Parathyroid adenoma (tissue), 2 donors: Measurements from ENCODE around the gene CPM.

Source experiments
- H2AFZ ChIP-seq: fragments of 300-600 bp; sonication (generic); one replicate; pipeline ENCODE4 v1.7.0; 2017; ENCODE audit warnings: antibody characterized with exemption, mild to moderate bottlenecking
- H3K27ac ChIP-seq: fragments of 300-600 bp; sonication (generic); one replicate; pipeline ENCODE4 v1.7.0; 2017
- H3K27me3 ChIP-seq: fragments of 300-600 bp; sonication (generic); one replicate; pipeline ENCODE4 v1.7.0; 2017; ENCODE audit warnings: low read length; ENCODE audit not compliant: control insufficient read depth, insufficient read depth
- H3K36me3 ChIP-seq: fragments of 300-600 bp; sonication (generic); one replicate; pipeline ENCODE4 v1.7.0; 2017; ENCODE audit warnings: low read length; ENCODE audit not compliant: control insufficient read depth, insufficient read depth
- H3K4me1 ChIP-seq: fragments of 300-600 bp; sonication (generic); one replicate; pipeline ENCODE4 v1.7.0; 2017; ENCODE audit warnings: control low read depth
- H3K4me2 ChIP-seq: fragments of 300-600 bp; sonication (generic); one replicate; pipeline ENCODE4 v1.7.0; 2017; ENCODE audit warnings: low read length
- H3K4me3 ChIP-seq: fragments of 300-600 bp; sonication (generic); one replicate; pipeline ENCODE4 v1.7.0; 2017; ENCODE audit warnings: low read depth, low read length
- H3K79me2 ChIP-seq: fragments of 300-600 bp; sonication (generic); one replicate; pipeline ENCODE4 v1.7.0; 2017; ENCODE audit warnings: control low read depth
- H3K9ac ChIP-seq: fragments of 300-600 bp; sonication (generic); one replicate; pipeline ENCODE4 v1.7.0; 2017; ENCODE audit warnings: mild to moderate bottlenecking
- H3K9me3 ChIP-seq: fragments of 300-600 bp; sonication (generic); one replicate; pipeline ENCODE4 v1.7.0; 2017; ENCODE audit warnings: low read length; ENCODE audit not compliant: control insufficient read depth
- TF ChIP-seq, protein P1 (sequence below): fragments of 300-600 bp; sonication (generic); IDR thresholded peaks from one replicate; pipeline ENCODE4 v1.7.0; 2017; ENCODE audit warnings: antibody characterized with exemption, mild to moderate bottlenecking
- donor health status: primary hyperparathyroidism.

CPM gene

DNA sequence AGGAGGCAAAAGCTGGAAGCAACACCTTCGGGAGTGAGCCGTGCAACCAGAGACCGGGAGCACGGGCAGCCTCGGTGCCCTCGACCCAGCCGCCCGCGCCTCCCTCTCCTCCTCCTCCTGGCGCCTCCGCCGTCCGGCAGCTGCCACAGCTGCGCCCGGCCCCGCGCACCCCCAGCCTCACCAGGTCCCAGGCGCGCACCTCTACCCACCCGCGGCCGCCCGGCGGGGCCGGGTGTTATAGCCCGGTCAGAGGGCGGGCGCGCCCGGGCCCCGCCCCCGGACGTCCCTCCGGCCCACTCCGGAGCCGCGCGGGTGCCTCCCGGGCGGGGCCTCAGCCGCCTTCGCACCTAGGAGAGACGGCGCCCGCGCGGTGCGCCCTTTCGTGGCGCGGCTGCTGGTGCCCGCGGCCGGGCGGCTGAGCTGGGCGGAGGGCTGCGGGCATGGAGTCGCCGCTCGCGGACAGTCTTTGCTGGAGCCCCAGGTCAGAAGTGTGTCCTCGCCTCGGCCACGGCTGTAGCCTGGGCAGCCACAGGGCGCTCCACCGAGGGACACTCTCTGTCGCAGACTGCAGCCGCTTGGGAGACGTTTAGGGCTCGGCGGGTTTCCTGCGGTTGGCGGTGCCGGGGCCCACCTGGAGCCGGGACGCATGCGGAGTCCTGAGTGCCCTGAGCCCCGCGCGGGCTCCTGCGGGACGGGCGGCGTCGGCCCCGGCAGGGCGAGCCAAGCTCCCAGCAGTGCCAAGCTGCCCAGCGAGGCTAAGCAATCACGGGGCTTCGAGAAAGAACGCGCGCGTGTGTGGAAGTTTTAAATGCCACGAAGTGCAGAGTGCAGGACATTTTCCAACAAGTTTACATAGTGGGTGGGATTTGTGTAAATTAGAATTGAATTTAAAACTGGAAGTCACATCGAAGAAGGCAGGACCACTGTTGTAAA lies at the start of gene CPM:
Gene CPM, minus strand, starts transcription at position 211 of the 933 bp plus-strand sequence. CDS start 334 bp downstream, outside the sequence.
- Histone ChIP-seq H3K4me2 (peak within 1 kb of the TSS; percentile 61), H3K9ac (no peak within 1 kb of the TSS), H3K27ac (no peak within 1 kb of the TSS), H3K27me3 (no peaks in the 10 kb centered on the region), H3K79me2 (no peaks in the 10 kb centered on the region), H3K4me1 (no peaks in the 10 kb centered on the region), H3K36me3 (no peaks in the 10 kb centered on the region), H3K9me3 (no peaks in the 10 kb centered on the region), H3K4me3 (peak within 1 kb of the TSS; percentile 51), H2AFZ (peak within 1 kb of the TSS; percentile 65)
- TF ChIP-seq, protein P1, sequence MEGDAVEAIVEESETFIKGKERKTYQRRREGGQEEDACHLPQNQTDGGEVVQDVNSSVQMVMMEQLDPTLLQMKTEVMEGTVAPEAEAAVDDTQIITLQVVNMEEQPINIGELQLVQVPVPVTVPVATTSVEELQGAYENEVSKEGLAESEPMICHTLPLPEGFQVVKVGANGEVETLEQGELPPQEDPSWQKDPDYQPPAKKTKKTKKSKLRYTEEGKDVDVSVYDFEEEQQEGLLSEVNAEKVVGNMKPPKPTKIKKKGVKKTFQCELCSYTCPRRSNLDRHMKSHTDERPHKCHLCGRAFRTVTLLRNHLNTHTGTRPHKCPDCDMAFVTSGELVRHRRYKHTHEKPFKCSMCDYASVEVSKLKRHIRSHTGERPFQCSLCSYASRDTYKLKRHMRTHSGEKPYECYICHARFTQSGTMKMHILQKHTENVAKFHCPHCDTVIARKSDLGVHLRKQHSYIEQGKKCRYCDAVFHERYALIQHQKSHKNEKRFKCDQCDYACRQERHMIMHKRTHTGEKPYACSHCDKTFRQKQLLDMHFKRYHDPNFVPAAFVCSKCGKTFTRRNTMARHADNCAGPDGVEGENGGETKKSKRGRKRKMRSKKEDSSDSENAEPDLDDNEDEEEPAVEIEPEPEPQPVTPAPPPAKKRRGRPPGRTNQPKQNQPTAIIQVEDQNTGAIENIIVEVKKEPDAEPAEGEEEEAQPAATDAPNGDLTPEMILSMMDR, result no peak

- Histone ChIP-seq H3K27me3 (peaks cover 3% of the 10 kb centered on the region), H3K9ac (no peak overlapping the region), H3K27ac (no peak overlapping the region), H2AFZ (no peak overlapping the region), H3K4me2 (no peak overlapping the region), H3K79me2 (no peaks in the 10 kb centered on the region), H3K36me3 (no peaks in the 10 kb centered on the region), H3K4me3 (no peak overlapping the region), H3K4me1 (no peaks in the 10 kb centered on the region), H3K9me3 (no peaks in the 10 kb centered on the region)
- TF ChIP-seq, protein P1, result no peak
Measured at GRCh38 chr12:68981516-68981915, 48.5 kb upstream of the CPM start.

GRCh38 chr12:68980476-68981212 lies 47.7 kb upstream of the CPM start:
- H3K4me1 ChIP-seq, result no peaks in the 10 kb centered on the region
- no peaks in the 10 kb centered on the region for H3K9me3 ChIP-seq
- H2AFZ ChIP-seq, result no peak overlapping the region
- H3K79me2 ChIP-seq, result no peaks in the 10 kb centered on the region
- peaks cover 3% of the 10 kb centered on the region for H3K27me3 ChIP-seq
- TF ChIP-seq, protein P1, result no peak
- no peak overlapping the region for H3K4me3 ChIP-seq
- H3K36me3 ChIP-seq, result no peaks in the 10 kb centered on the region
- no peak overlapping the region for H3K4me2 ChIP-seq
- H3K27ac ChIP-seq, result no peak overlapping the region
- H3K9ac ChIP-seq, result no peak overlapping the region

GRCh38 chr12:68978678-68979077 lies 45.7 kb upstream of the CPM start:
- H3K9me3 ChIP-seq, result no peaks in the 10 kb centered on the region
- H3K79me2 ChIP-seq, result no peaks in the 10 kb centered on the region
- peaks cover 3% of the 10 kb centered on the region for H3K27me3 ChIP-seq
- H3K4me1 ChIP-seq, result no peaks in the 10 kb centered on the region
- no peak overlapping the region for H3K9ac ChIP-seq
- TF ChIP-seq, protein P1, result no peak
- no peak overlapping the region for H3K4me3 ChIP-seq
- no peak overlapping the region for H3K27ac ChIP-seq
- no peak overlapping the region for H3K4me2 ChIP-seq
- H3K36me3 ChIP-seq, result no peaks in the 10 kb centered on the region
- H2AFZ ChIP-seq, result no peak overlapping the region
